Motor neuron (in vitro differentiated cells): Measurements from ENCODE around the gene FADD. TPM values are rescaled to one million over a fixed set of nuclear protein-coding genes. Genes with fewer than 3 reads are reported as not detected.
"Not testable (repeated sequence)": the region's sequence is repeated elsewhere in the genome, so short reads cannot be mapped to it uniquely, and the experiment has no call there.

Source experiments
- ATAC-seq, 8 experiments: fragments of 200-7000 bp; cut with Tn5 transposase; replicated peaks in 6 of 8; 2 replicates each; pipeline ENCODE4 v1.8.0; 2021; ENCODE audit warnings: mild to moderate bottlenecking in 8 of 8, moderate library complexity in 8 of 8
- H3K27ac ChIP-seq, 2 donors: fragments of 250-450 bp; sonication (Bioruptor Pico); 2 replicates each; pipeline ENCODE4 v1.9.0; 2021; ENCODE audit warnings: antibody characterized with exemption in 2 of 2, mild to moderate bottlenecking in 2 of 2, moderate library complexity in 1 of 2
- H3K4me1 ChIP-seq, 2 donors: fragments of 250-450 bp; sonication (Bioruptor Pico); replicated peaks in 1 of 2; 2 replicates each; pipeline ENCODE4 v1.6.1; 2021; ENCODE audit warnings: antibody characterized with exemption in 2 of 2, mild to moderate bottlenecking in 2 of 2, moderate library complexity in 1 of 2
- H3K4me3 ChIP-seq, 5 donors: fragments of 250-450 bp; sonication (Bioruptor Pico); 2 replicates each; pipeline ENCODE4 v1.9.0; 2021; ENCODE audit warnings: antibody characterized with exemption in 5 of 5, mild to moderate bottlenecking in 5 of 5, moderate library complexity in 4 of 5
- WGBS, 10 experiments: fragments of 450-650 bp; shearing (Covaris generic); methylation state at CpG; one replicate each; pipeline ENCODE4 v1.0.0; 2022; 5-methylcytosine and 5-hydroxymethylcytosine counted together
- in situ Hi-C, 9 experiments: fragments of 400-800 bp; cut with MboI; loops; one replicate each; pipeline ENCODE4 v1.15.0; 2021; ENCODE audit warnings: low sequenced_read_pairs in 9 of 9, low pct_unique_long_range_greater_than_20kb in 2 of 9; ENCODE audit not compliant: unreplicated experiment in 9 of 9
- total RNA-seq, 8 experiments: library from RNA; unstranded; fragments of 300-600 nt; gene quantifications; 2 replicates each; pipeline versions ENCODE4 v1.2.3 to v1.2.4, GENCODE V29; 2022

FADD gene
- total RNA-seq, 8 experiments from 2014 or later = 7.0 to 24.2 (median 13.5) TPM

GRCh38 chr11:70200212-70200844 is 2.8 kb upstream of the FADD start:
- WGBS, 10 experiments = 36 to 85% (median 63%) methylated on average over 1 to 8 of the region's 10 CpGs
- ATAC-seq = no peak
- Histone ChIP-seq H3K27ac (no peak overlapping the region), H3K4me3 (no peak overlapping the region), H3K4me1 (peaks cover 8 to 12% of the 10 kb centered on the region in 2 donors)
- in situ Hi-C loops = no loop called here

- H3K27ac ChIP-seq, H3K4me3 ChIP-seq, ATAC-seq, in situ Hi-C loops: not testable (repeated sequence)
- WGBS, 10 experiments = 75 to 100% (median 100%) methylated on average over 1 to 2 of the region's 3 CpGs; no CpG with 5 or more reads in 1 of the 10 experiments
- peaks cover 8 to 12% of the 10 kb centered on the region in 2 donors for H3K4me1 ChIP-seq
Measured at GRCh38 chr11:70201047-70201446, 2.0 kb upstream of the FADD start.

DNA sequence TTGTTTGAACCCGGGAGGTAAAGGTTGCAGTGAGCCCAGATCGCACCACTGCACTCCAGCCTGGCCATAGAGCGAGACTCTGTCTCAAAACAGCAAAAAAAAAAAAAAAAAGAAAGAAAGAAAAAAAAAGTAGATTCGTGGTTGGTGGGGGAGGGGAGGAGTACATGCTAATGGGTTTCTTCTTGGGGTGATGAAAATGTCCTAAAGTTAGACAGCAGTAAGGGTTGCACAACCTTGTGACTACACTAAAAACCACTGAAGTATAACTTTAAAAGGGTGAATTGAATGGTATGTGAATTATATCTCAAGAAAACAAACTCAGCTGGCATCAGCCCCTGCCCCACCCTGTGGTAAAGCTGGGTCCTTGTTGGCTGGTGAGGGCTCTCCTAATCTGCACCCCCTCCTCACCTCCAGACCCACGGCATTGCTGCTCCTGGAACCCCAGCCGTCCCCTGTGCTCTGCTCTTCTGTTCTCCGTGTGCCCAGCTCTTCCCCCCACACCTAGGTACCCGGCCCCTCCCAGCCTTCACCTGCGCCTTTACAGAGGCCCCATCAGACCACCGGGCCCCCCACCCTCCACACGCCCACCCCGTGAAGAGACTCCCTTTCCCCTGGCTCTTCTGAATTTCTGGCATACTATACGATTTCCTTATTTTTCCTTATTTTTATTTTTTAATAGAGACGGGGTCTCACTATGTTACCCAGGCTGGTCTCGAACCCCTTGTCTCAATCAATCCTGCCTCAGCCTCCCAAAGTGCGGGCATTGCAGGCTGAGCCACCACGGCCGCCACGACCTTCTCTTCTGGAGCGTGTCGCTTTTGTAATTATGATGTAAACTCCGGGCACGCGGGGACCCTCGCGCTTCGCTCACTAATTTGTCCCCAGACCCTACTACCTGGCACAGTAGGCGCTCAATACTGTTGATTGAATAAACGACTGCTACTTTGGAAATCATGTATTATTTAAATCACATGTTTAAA is 924 bp upstream of the FADD start:
- H3K27ac ChIP-seq = no peak overlapping the region
- no peak for ATAC-seq
- in situ Hi-C loops = no loop called here
- H3K4me1 ChIP-seq = peaks cover 8 to 12% of the 10 kb centered on the region in 2 donors
- peak overlapping the region; percentile 66 to 93 (median 82) for H3K4me3 ChIP-seq
- 43 to 93% (median 82%) methylated on average over 2 to 16 of the region's 29 CpGs; no CpG with 5 or more reads in 2 of the 10 experiments for WGBS, 10 experiments

GRCh38 chr11:70203751-70204465 is 812 bp downstream of the FADD start:
- Histone ChIP-seq H3K27ac (peak overlapping the region; percentile 81 to 86), H3K4me1 (peaks cover 8 to 12% of the 10 kb centered on the region in 2 donors), H3K4me3 (peak overlapping the region; percentile 66 to 93 (median 82))
- ATAC-seq = peak; percentile 34 to 68 (median 44)
- in situ Hi-C loops = no loop called here
- WGBS, 10 experiments = 0 to 40% (median 5%) methylated on average over 1 to 10 of the region's 30 CpGs; no CpG with 5 or more reads in 2 of the 10 experiments

- no peak overlapping the region for H3K27ac ChIP-seq
- H3K4me3 ChIP-seq = peak overlapping the region; percentile 66 to 93 (median 82)
- WGBS, 10 experiments = 11 to 100% (median 39%) methylated on average over 1 to 4 of the region's 4 CpGs
- peak in 3 of 8 experiments; percentile 13 to 26 (median 24) for ATAC-seq
- peaks cover 8 to 12% of the 10 kb centered on the region in 2 donors for H3K4me1 ChIP-seq
- in situ Hi-C loops = no loop called here
Measured at GRCh38 chr11:70204466-70204799, 1.3 kb downstream of the FADD start.

GRCh38 chr11:70205049-70205725 is 2.1 kb downstream of the FADD start:
- Histone ChIP-seq H3K4me3 (no peak overlapping the region), H3K27ac (no peak overlapping the region), H3K4me1 (peaks cover 13 to 17% of the 10 kb centered on the region in 2 donors)
- ATAC-seq = no peak
- in situ Hi-C loops = no loop called here
- WGBS, 10 experiments = 78 to 100% (median 89%) methylated on average over 2 to 5 of the region's 12 CpGs; no CpG with 5 or more reads in 4 of the 10 experiments

DNA sequence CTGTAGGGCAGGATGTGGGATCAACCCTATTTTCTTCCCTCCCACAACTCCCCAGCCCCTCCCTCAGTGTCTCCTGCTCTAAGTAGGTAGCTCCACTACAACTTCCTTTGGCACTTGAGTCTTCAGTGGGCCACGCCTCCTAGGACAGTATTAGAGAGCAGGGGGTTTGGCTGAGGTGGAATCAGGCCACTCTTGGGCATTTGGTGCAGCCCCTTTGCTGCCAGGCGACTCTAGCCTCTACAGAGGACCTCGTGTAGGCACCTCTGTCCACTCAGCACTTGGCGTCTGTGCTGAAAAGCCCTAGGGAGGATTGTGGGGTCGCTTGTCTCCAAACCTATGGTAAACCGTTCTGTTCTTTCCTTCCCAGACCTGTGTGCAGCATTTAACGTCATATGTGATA is 2.7 kb downstream of the FADD start:
- H3K4me1 ChIP-seq = peaks cover 16 to 21% of the 10 kb centered on the region in 2 donors
- 58 to 100% (median 94%) methylated on average over 1 to 6 of the region's 7 CpGs; no CpG with 5 or more reads in 3 of the 10 experiments for WGBS, 10 experiments
- in situ Hi-C loops = no loop called here
- no peak overlapping the region for H3K27ac ChIP-seq
- H3K4me3 ChIP-seq = no peak overlapping the region
- ATAC-seq = no peak

- no peak for ATAC-seq
- Histone ChIP-seq H3K4me3 (no peak overlapping the region), H3K4me1 (peaks cover 17 to 21% of the 10 kb centered on the region in 2 donors), H3K27ac (no peak overlapping the region)
- WGBS, 10 experiments = 60 to 100% (median 94%) methylated on average over 1 to 12 of the region's 22 CpGs; no CpG with 5 or more reads in 4 of the 10 experiments
- in situ Hi-C loops = no loop called here
Measured at GRCh38 chr11:70206226-70206981, 3.3 kb downstream of the FADD start.

DNA sequence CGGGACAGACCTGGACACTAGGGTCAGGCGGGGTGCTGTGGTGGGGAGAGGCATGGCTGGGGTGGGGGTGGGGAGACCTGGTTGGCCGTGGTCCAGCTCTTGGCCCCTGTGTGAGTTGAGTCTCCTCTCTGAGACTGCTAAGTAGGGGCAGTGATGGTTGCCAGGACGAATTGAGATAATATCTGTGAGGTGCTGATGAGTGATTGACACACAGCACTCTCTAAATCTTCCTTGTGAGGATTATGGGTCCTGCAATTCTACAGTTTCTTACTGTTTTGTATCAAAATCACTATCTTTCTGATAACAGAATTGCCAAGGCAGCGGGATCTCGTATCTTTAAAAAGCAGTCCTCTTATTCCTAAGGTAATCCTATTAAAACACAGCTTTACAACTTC is 3.9 kb downstream of the FADD start:
- 69 to 100% (median 98%) methylated on average over 2 to 5 of the region's 6 CpGs; no CpG with 5 or more reads in 4 of the 10 experiments for whole genome bisulfite sequencing, 10 experiments
- no peak overlapping the region for H3K27ac ChIP-seq
- ATAC-seq = no peak
- H3K4me3 ChIP-seq = no peak overlapping the region
- peaks cover 17 to 21% of the 10 kb centered on the region in 2 donors for H3K4me1 ChIP-seq
- in situ Hi-C loops = no loop called here

DNA sequence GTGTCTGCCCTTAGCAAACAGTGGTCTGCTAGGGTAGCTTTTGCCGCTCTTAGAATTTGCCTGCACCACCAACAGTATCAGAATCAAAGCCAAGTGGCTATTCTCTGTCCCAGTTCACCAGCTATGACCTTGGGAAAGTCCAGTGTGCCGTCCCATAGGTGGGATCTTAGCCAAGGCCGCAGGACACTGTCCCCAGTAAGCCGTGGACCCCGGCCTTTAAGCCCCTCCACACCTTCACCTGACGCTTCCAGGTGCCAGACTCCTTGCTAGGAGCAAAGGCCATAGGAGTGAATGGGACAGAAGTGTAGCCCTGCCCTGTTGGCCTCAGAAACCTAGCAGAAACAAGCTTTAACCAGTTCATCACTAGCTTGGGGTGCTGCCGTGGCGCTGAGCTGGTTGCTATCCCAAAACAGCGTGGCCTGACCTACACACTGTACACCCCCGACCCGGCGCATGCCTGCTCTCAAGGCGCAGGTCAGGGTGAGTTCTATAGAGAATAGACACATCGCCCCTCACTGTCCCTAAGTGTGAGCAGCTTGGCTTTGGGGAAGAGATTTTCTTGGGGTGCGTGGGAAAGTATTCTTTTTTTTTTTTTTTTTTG is 4.5 kb downstream of the FADD start:
- WGBS, 10 experiments = 80 to 100% (median 90%) methylated on average over 1 to 9 of the region's 15 CpGs; no CpG with 5 or more reads in 3 of the 10 experiments
- ATAC-seq = no peak
- no peak overlapping the region for H3K4me3 ChIP-seq
- in situ Hi-C loops = no loop called here
- no peak overlapping the region for H3K27ac ChIP-seq
- H3K4me1 ChIP-seq = peaks cover 17 to 20% of the 10 kb centered on the region in 2 donors

DNA sequence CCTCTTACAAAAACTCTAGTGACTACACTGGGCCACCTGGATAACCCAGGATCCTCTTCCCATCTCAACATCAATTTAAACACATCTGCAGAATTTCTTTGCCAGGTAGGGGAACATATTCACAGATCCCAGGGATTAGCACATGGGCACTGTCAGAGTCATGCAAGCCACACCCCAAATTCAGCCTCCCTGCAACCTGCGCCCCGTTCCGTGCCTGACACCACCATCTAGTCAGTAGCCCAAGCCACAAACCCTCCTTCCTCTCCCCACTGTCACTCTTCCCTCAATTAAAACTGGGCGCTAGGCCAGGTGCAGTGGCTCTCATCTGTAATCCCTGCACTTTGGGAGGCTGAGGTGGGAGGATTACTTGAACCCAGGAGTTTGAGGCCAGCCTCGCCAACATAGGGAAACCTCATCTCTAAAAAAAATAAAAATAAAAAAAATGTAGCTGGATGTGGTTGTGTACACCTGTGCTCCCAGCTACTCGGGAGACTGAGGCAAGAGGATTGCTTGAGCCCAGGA is 6.4 kb downstream of the FADD start:
- ATAC-seq = no peak
- Histone ChIP-seq H3K27ac (peak overlapping the region in 1 of 2 donors; percentile 22), H3K4me1 (peaks cover 14 to 15% of the 10 kb centered on the region in 2 donors), H3K4me3 (no peak overlapping the region)
- 71 to 100% (median 88%) methylated on average over 1 to 5 of the region's 6 CpGs; no CpG with 5 or more reads in 2 of the 10 experiments for WGBS, 10 experiments
- in situ Hi-C loops = no loop called here
